Activated naive CD4-positive, alpha-beta T cell treated with anti-CD3 and anti-CD28 coated beads, Interleukin-2, amount 10 ng/mL, durations not matched to agents 5 hours and 36 hours (primary cell): Measurements from ENCODE around the gene CCL7. TPM values are rescaled to one million over a fixed set of nuclear protein-coding genes. Genes with fewer than 3 reads are reported as not detected.

Experiments
- total RNA-seq, 2 experiments: library from RNA; stranded (reverse); gene quantifications; one replicate each; pipeline ENCODE4 v1.2.3, GENCODE V29; 2021

CCL7 gene
- total RNA-seq = not detected

GRCh38 chr17:34269969-34270368 lies at the start of gene CCL7:
Gene CCL7, plus strand, starts transcription at chr17:34270221. Its CDS starts 70 bp downstream, at chr17:34270291.

GRCh38 chr17:34254651-34255380 lies 15.2 kb upstream of the CCL7 start, which contains the start of gene CCL2:
Gene CCL2, plus strand, starts transcription at chr17:34255285. Its CDS starts 65 bp downstream, at chr17:34255350.

GRCh38 chr17:34285286-34285792 lies 15.3 kb downstream of the CCL7 start, which contains the start of gene CCL11:
Gene CCL11, plus strand, starts transcription at chr17:34285742. Its CDS starts 67 bp downstream, at chr17:34285809.

GRCh38 chr17:34319039-34319483 lies 49.0 kb downstream of the CCL7 start, which contains the start of gene CCL8:
Gene CCL8, plus strand, starts transcription at chr17:34319435. Its CDS starts 67 bp downstream, at chr17:34319502.

Other genes with a start within 250 kb of the CCL7 start
- gene CCL2, start 14.9 kb upstream of the CCL7 start, total RNA-seq = not detected
- not detected for gene CCL11, start 15.5 kb downstream of the CCL7 start, total RNA-seq
- not detected for gene CCL8, start 49.2 kb downstream of the CCL7 start, total RNA-seq
- not detected for gene CCL13, start 86.3 kb downstream of the CCL7 start, total RNA-seq
- gene CCL1, start 93.0 kb downstream of the CCL7 start, total RNA-seq = under 1 TPM in 1 of 2 experiments, not detected in 1; 0.58 TPM